Activated T-helper 1 cell treated with anti-CD3 and anti-CD28 coated beads, Interleukin-12 subunit alpha, Interleukin-12 subunit beta, Interleukin-2, Interleukin-4 antibody, amounts not matched to agents 30 ng/mL and 10 ng/mL and 1 ng/mL, durations not matched to agents 14 hours and 24 hours and 36 hours (primary cell): ENCODE measurements around the gene STAC3. TPM values are rescaled to one million over a fixed set of nuclear protein-coding genes. Genes with fewer than 3 reads are reported as not detected.

ENCODE experiments used
- DNase-seq: peaks from one replicate; pipeline ENCODE4 v3.0.0; 2021; ENCODE audit warnings: low spot score
- H3K27ac Mint-ChIP-seq: one replicate; pipeline ENCODE4 v1.8.0; 2021; ENCODE audit warnings: mild to moderate bottlenecking, mixed read lengths
- H3K27me3 Mint-ChIP-seq: one replicate; pipeline ENCODE4 v1.8.0; 2022; ENCODE audit warnings: mild to moderate bottlenecking, moderate library complexity, mixed read lengths; ENCODE audit not compliant: insufficient read depth
- H3K36me3 Mint-ChIP-seq: one replicate; pipeline ENCODE4 v1.8.0; 2021; ENCODE audit warnings: low read depth, mixed read lengths
- H3K4me1 Mint-ChIP-seq: one replicate; pipeline ENCODE4 v1.8.0; 2021; ENCODE audit warnings: low read depth, mixed read lengths
- H3K4me3 Mint-ChIP-seq: one replicate; pipeline ENCODE4 v1.8.0; 2021; ENCODE audit warnings: mild to moderate bottlenecking, moderate library complexity, mixed read lengths
- H3K9me3 Mint-ChIP-seq: one replicate; pipeline ENCODE4 v1.8.0; 2021; ENCODE audit warnings: mixed read lengths
- intact Hi-C: fragments of 100-400 bp; cut with micrococcal nuclease; formaldehyde crosslinking; loops from one replicate; pipeline ENCODE4 v1.15.1; 2024
- total RNA-seq: library from RNA; stranded (reverse); gene quantifications from 2 replicates; pipeline ENCODE4 v1.2.3, GENCODE V29; 2022

The STAC3 gene
- total RNA-seq, 1 donor from 2014 or later = 3.1 TPM

- H3K4me3 Mint-ChIP-seq = peak overlapping the region; percentile 82
- H3K27ac Mint-ChIP-seq = no peak overlapping the region
- intact Hi-C loops = no loop called here
- peaks cover 60% of the 10 kb centered on the region for H3K4me1 Mint-ChIP-seq
- H3K9me3 Mint-ChIP-seq = no peaks in the 10 kb centered on the region
- H3K27me3 Mint-ChIP-seq = peaks cover 39% of the 10 kb centered on the region
- peaks cover 28% of the 10 kb centered on the region for H3K36me3 Mint-ChIP-seq
- no peak for DNase-seq
These were observed 13.9 kb downstream of the STAC3 start for GRCh38 chr12:57236925-57237595.

DNA sequence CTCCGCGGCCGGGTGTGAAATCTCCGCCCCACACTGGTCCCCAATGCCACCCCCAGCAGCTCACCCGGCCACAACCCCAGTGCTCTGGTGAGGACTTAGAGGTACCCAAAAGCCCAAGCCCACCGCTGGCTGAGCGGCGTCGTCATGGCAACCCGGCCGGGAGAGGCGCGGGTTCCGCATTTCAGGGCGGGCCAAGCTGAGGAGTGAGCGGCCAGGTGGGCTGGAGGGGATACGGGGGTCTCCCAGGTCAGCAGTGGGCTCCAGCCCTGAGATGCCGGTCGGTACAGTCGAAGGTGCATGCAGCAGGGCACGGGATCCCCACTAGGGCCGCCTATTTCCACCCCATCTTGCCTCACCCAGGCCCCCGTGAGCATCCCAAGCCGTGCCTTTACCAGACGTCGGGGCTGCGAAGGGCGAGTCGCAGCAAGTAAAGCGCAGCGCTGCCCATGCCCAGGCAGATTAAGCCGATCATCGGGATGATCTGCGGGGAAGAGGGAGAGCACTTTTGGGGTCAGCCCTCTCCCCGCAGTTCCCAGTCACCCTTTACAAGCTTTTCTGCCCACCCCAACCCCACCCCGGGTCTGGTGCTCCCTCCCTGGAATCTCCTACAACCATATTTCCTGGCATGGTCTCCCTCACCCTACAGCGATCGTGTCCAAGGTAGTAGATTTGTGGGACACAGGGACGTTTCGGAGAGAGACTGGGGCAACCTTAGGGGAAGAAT lies 14.6 kb downstream of the STAC3 start:
- Mint-ChIP-seq H3K36me3 (peaks cover 33% of the 10 kb centered on the region), H3K4me1 (peaks cover 58% of the 10 kb centered on the region)
- intact Hi-C loops = no loop called here

DNA sequence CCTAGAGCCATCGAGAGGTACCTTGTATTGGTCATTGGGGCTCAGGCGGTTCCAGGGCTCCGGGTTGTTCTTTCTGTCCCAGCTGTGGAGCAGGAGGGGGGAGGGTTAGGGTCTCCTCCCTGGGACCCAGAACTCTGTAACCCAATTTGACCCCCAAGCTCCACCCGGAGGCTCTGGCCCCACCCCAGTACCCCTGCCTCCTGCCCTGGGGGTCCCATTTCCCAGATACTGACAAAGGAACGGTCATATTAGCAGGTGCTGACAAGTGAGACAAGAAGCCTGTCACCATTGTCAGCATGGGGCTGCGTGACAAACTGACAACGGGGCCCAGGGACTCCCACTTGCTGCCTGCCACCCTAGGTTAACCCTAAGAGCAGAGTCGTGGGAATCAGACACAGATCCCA lies 15.3 kb downstream of the STAC3 start:
- Mint-ChIP-seq H3K27ac (no peak overlapping the region), H3K4me1 (peaks cover 55% of the 10 kb centered on the region), H3K36me3 (peaks cover 33% of the 10 kb centered on the region), H3K9me3 (no peaks in the 10 kb centered on the region), H3K4me3 (no peak overlapping the region), H3K27me3 (peaks cover 26% of the 10 kb centered on the region)
- intact Hi-C loops = no loop called here
- DNase-seq = no peak

More for the DNA sequence above, 14.6 kb downstream of the STAC3 start:
- H3K27ac Mint-ChIP-seq = no peak overlapping the region
- peaks cover 32% of the 10 kb centered on the region for H3K27me3 Mint-ChIP-seq
- H3K9me3 Mint-ChIP-seq = no peaks in the 10 kb centered on the region
- no peak for DNase-seq
- no peak overlapping the region for H3K4me3 Mint-ChIP-seq

DNA sequence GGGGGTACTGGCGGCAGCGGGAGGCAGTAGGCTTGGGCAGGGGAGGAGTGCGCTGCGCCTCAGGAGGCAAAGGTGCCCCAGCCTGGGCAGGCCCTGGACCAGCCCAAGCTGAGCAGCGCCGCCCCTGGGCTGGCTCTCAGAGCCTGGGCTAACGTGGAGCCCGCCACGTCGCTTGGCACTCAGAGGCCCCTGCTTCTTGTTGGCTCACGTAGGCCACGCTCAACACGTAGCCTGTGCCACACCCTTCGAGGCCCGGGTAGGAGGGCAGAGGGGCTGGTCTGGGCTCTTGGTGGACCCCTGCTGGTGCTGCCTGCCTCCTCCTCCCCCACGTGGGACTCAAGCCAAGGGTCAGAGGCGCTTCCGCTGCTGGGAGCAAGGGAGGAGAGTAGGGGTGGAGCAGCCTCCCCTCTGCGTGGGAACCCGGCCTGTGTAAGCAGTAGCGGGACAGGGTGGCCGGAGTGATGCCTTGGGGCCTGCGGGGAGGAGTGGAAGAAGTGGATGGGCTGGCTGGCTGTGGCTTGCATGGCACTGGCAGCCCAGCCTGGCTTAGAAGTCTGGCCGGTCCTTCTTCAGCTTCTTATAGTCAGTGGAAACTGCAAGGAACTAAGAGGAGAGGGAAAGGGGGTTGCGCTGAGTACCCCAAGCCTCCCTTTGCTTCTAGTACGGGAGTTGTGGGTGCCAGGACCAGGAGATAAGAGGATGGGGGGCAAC lies 15.8 kb downstream of the STAC3 start:
- Mint-ChIP-seq H3K27me3 (peaks cover 21% of the 10 kb centered on the region), H3K9me3 (no peaks in the 10 kb centered on the region), H3K36me3 (peaks cover 38% of the 10 kb centered on the region), H3K4me1 (peaks cover 55% of the 10 kb centered on the region), H3K27ac (no peak overlapping the region), H3K4me3 (no peak overlapping the region)
- intact Hi-C loops = no loop called here
- no peak for DNase-seq

- DNase-seq = no peak
- Mint-ChIP-seq H3K9me3 (no peaks in the 10 kb centered on the region), H3K4me3 (no peak overlapping the region), H3K36me3 (peaks cover 39% of the 10 kb centered on the region), H3K4me1 (peaks cover 55% of the 10 kb centered on the region), H3K27me3 (peaks cover 21% of the 10 kb centered on the region), H3K27ac (no peak overlapping the region)
- intact Hi-C loops = no loop called here
These were observed 16.4 kb downstream of the STAC3 start for GRCh38 chr12:57234571-57235016.

DNA sequence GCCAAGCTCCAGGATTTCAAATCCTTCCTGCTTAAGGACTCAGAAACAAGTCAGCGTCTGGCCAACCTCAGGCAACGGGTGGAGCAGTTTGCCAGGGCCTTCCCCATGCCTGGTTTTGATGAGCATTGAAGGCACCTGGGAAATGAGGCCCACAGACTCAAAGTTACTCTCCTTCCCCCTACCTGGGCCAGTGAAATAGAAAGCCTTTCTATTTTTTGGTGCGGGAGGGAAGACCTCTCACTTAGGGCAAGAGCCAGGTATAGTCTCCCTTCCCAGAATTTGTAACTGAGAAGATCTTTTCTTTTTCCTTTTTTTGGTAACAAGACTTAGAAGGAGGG lies 16.8 kb downstream of the STAC3 start:
- Mint-ChIP-seq H3K4me1 (peaks cover 55% of the 10 kb centered on the region), H3K4me3 (no peak overlapping the region), H3K27ac (no peak overlapping the region), H3K36me3 (peaks cover 39% of the 10 kb centered on the region), H3K9me3 (no peaks in the 10 kb centered on the region), H3K27me3 (peaks cover 21% of the 10 kb centered on the region)
- DNase-seq = no peak
- intact Hi-C loops = no loop called here

- no peak overlapping the region for H3K4me3 Mint-ChIP-seq
- H3K36me3 Mint-ChIP-seq = peaks cover 39% of the 10 kb centered on the region
- intact Hi-C loops = no loop called here
- no peaks in the 10 kb centered on the region for H3K9me3 Mint-ChIP-seq
- no peak overlapping the region for H3K27ac Mint-ChIP-seq
- DNase-seq = no peak
- H3K27me3 Mint-ChIP-seq = peaks cover 17% of the 10 kb centered on the region
- peaks cover 56% of the 10 kb centered on the region for H3K4me1 Mint-ChIP-seq
These were observed 17.4 kb downstream of the STAC3 start for GRCh38 chr12:57233357-57234232.

GRCh38 chr12:57232156-57232756 lies 18.7 kb downstream of the STAC3 start:
- Mint-ChIP-seq H3K4me3 (peak overlapping the region; percentile 98), H3K9me3 (no peaks in the 10 kb centered on the region), H3K36me3 (peaks cover 37% of the 10 kb centered on the region), H3K27me3 (peaks cover 14% of the 10 kb centered on the region), H3K4me1 (peaks cover 51% of the 10 kb centered on the region), H3K27ac (no peak overlapping the region)
- intact Hi-C loops = no loop called here
- no peak for DNase-seq

GRCh38 chr12:57231276-57232021 lies 19.5 kb downstream of the STAC3 start:
- H3K4me1 Mint-ChIP-seq = peaks cover 53% of the 10 kb centered on the region
- DNase-seq = no peak
- no peak overlapping the region for H3K27ac Mint-ChIP-seq
- intact Hi-C loops = no loop called here
- H3K4me3 Mint-ChIP-seq = peak overlapping the region; percentile 98
- H3K9me3 Mint-ChIP-seq = no peaks in the 10 kb centered on the region
- peaks cover 12% of the 10 kb centered on the region for H3K27me3 Mint-ChIP-seq
- peaks cover 34% of the 10 kb centered on the region for H3K36me3 Mint-ChIP-seq

- Mint-ChIP-seq H3K27ac (peak overlapping the region; percentile 96), H3K4me1 (peaks cover 61% of the 10 kb centered on the region), H3K9me3 (no peaks in the 10 kb centered on the region), H3K4me3 (peak overlapping the region; percentile 98), H3K27me3 (peaks cover 15% of the 10 kb centered on the region), H3K36me3 (peaks cover 33% of the 10 kb centered on the region)
- DNase-seq = no peak
- intact Hi-C loops = no loop called here
These were observed 20.4 kb downstream of the STAC3 start for GRCh38 chr12:57230381-57231155.
